Smooth muscle cell of the brain vasculature (primary cell): Measurements from ENCODE around the gene RTN4.

Experiments
- DNase-seq: peaks from one replicate; pipeline ENCODE4 v3.0.0-alpha.2; 2012; ENCODE audit warnings: low read depth, low spot score

RTN4 gene

DNA sequence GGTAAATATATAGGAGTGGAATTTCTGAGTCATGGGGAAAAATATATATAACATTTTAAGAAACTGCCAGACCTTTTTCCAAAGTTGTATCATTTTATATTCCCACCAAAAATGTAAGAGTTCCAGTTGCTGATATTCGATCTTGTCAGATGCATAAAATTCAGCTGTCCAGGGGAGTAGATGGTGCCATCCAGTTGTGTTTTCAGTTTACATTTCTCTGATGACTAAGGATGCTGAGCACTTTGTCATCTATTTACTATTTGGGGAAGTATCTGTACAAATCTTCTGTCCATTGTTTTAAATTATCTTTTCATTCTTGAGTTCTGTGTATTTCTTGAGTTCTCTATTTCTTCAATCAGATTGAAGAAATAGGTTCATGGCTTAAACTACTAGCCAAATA is 126.1 kb downstream of the RTN4 start:
- no peak for DNase-seq
